GM12892 (cell line): ENCODE results near the gene ADAMTS5.

Source experiments
- POLR2A ChIP-seq: IDR thresholded peaks from 2 replicates; pipeline ENCODE4 v1.6.1; 2011; ENCODE audit warnings: low read depth, low read length, control low read depth
- POLR2AphosphoS5 ChIP-seq: IDR thresholded peaks from 2 replicates; pipeline ENCODE4 v1.6.1; 2011; ENCODE audit warnings: low read depth, low read length, control low read depth

GRCh38 chr21:26961698-26962097 is 5.2 kb downstream of the ADAMTS5 start:
- TF ChIP-seq POLR2AphosphoS5 = no peak
- TF ChIP-seq POLR2A = no peak
